ENCODE measurements around the gene EXOC7. TPM values are rescaled to one million over a fixed set of nuclear protein-coding genes. Genes with fewer than 3 reads are reported as not detected.

Gene EXOC7
- total RNA-seq, 4 donors from 2014 or later = 69.3 to 107 (median 83.9) TPM

- Histone ChIP-seq H3K36me3 (peaks cover 0 to 100% of the 10 kb centered on the region in 2 donors), H3K4me3 (no peak overlapping the region), H3K27me3 (no peaks in the 10 kb centered on the region), H3K9me3 (no peaks in the 10 kb centered on the region), H3K27ac (no peak overlapping the region), H3K4me1 (no peaks in the 10 kb centered on the region)
- WGBS, 2 donors (ENCODE audit: low coverage in 1 of 2) = 67% methylated on average over 1 of the region's 25 CpGs; no CpG with 5 or more reads in 1 of the 2 donors
- TF ChIP-seq POLR2A (IDR thresholded peaks at IDR 0.05) = no peak
- TF ChIP-seq CTCF (IDR thresholded peaks at IDR 0.05) = no peak
- no peak for TF ChIP-seq POLR2AphosphoS5 (IDR thresholded peaks at IDR 0.05)
- TF ChIP-seq EP300 (IDR thresholded peaks at IDR 0.05) = no peak
- ATAC-seq = no peak
These were observed 15.3 kb downstream of the EXOC7 start for GRCh38 chr17:76088041-76088867.

- ATAC-seq = no peak
- H3K36me3 ChIP-seq = peaks cover 0 to 100% of the 10 kb centered on the region in 2 donors
- H3K4me3 ChIP-seq = no peak overlapping the region
- no peak for TF ChIP-seq CTCF (IDR thresholded peaks at IDR 0.05)
- TF ChIP-seq POLR2A (IDR thresholded peaks at IDR 0.05) = no peak
- TF ChIP-seq EP300 (IDR thresholded peaks at IDR 0.05) = no peak
- TF ChIP-seq POLR2AphosphoS5 (IDR thresholded peaks at IDR 0.05) = no peak
- H3K4me1 ChIP-seq = no peaks in the 10 kb centered on the region
- H3K27me3 ChIP-seq = no peaks in the 10 kb centered on the region
- no CpG with 5 or more reads among the region's 11 CpGs for WGBS, 2 donors (ENCODE audit: low coverage in 1 of 2)
- H3K9me3 ChIP-seq = no peaks in the 10 kb centered on the region
- H3K27ac ChIP-seq = no peak overlapping the region
These were observed 16.1 kb downstream of the EXOC7 start for GRCh38 chr17:76087531-76087930.

- Histone ChIP-seq H3K27ac (no peak overlapping the region), H3K4me1 (no peaks in the 10 kb centered on the region), H3K4me3 (no peak overlapping the region), H3K36me3 (peaks cover 0 to 94% of the 10 kb centered on the region in 2 donors), H3K9me3 (no peaks in the 10 kb centered on the region), H3K27me3 (no peaks in the 10 kb centered on the region)
- no peak for TF ChIP-seq EP300 (IDR thresholded peaks at IDR 0.05)
- no peak for TF ChIP-seq POLR2AphosphoS5 (IDR thresholded peaks at IDR 0.05)
- TF ChIP-seq POLR2A (IDR thresholded peaks at IDR 0.05) = no peak
- no peak for TF ChIP-seq CTCF (IDR thresholded peaks at IDR 0.05)
- ATAC-seq = no peak
- WGBS, 2 donors (ENCODE audit: low coverage in 1 of 2) = no CpG with 5 or more reads among the region's 9 CpGs
These were observed 17.2 kb downstream of the EXOC7 start for GRCh38 chr17:76086384-76086783.

- TF ChIP-seq CTCF (IDR thresholded peaks at IDR 0.05) (no peak), POLR2AphosphoS5 (IDR thresholded peaks at IDR 0.05) (no peak)
- peaks cover 0 to 89% of the 10 kb centered on the region in 2 donors for H3K36me3 ChIP-seq
- H3K27ac ChIP-seq = no peak overlapping the region
- no peaks in the 10 kb centered on the region for H3K4me1 ChIP-seq
- no peak for ATAC-seq
- WGBS, 2 donors (ENCODE audit: low coverage in 1 of 2) = 80% methylated on average over 3 of the region's 13 CpGs; no CpG with 5 or more reads in 1 of the 2 donors
- H3K9me3 ChIP-seq = no peaks in the 10 kb centered on the region
- no peak overlapping the region for H3K4me3 ChIP-seq
- H3K27me3 ChIP-seq = no peaks in the 10 kb centered on the region
These were observed 17.7 kb downstream of the EXOC7 start for GRCh38 chr17:76085731-76086366.
